LNCaP clone FGC (cell line): ENCODE results near the gene PTPRE.

Experiments
- DNase-seq: peaks from one replicate; pipeline ENCODE4 v3.0.0-alpha.2; 2011; ENCODE audit warnings: low read depth
- H3K4me3 ChIP-seq: 2 replicates; pipeline ENCODE4 v1.5.1; 2011; ENCODE audit warnings: mild to moderate bottlenecking, low read depth, low read length, control low read depth
- TF ChIP-seq, protein P1 (sequence below): IDR thresholded peaks from 2 replicates; pipeline ENCODE4 v1.5.1; 2012; ENCODE audit warnings: mild to moderate bottlenecking; ENCODE audit not compliant: control insufficient read depth, insufficient read depth; ENCODE audit errors: extremely low read depth

The PTPRE gene

DNA sequence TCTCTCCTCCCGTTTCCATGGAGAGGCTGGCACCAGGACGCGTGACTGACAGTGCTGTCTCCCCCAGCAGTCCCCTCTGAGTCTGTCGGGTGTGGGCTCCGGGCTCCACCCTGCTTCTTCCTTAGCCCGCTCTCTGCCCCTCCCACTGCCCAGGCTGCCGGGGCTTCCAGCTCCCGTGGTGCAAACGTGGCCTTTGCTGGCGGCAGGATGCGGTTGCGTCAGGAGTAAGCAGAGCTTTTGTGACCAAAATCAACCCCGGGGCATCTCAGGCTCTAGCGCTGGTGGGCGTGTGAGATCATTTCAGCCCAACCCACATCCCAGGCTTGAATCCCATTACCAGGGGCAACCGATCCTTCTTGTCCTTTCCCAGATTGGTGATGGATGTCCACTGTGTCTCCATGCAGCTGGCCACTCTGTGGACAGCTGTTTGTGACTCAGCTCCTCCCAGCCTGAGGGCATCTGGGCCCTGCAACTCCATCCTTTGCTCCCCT, 28.2 kb downstream of the PTPRE start:
- H3K4me3 ChIP-seq, result no peak overlapping the region
- DNase-seq, result no peak
- TF ChIP-seq, protein P1, sequence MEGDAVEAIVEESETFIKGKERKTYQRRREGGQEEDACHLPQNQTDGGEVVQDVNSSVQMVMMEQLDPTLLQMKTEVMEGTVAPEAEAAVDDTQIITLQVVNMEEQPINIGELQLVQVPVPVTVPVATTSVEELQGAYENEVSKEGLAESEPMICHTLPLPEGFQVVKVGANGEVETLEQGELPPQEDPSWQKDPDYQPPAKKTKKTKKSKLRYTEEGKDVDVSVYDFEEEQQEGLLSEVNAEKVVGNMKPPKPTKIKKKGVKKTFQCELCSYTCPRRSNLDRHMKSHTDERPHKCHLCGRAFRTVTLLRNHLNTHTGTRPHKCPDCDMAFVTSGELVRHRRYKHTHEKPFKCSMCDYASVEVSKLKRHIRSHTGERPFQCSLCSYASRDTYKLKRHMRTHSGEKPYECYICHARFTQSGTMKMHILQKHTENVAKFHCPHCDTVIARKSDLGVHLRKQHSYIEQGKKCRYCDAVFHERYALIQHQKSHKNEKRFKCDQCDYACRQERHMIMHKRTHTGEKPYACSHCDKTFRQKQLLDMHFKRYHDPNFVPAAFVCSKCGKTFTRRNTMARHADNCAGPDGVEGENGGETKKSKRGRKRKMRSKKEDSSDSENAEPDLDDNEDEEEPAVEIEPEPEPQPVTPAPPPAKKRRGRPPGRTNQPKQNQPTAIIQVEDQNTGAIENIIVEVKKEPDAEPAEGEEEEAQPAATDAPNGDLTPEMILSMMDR, result no peak

DNA sequence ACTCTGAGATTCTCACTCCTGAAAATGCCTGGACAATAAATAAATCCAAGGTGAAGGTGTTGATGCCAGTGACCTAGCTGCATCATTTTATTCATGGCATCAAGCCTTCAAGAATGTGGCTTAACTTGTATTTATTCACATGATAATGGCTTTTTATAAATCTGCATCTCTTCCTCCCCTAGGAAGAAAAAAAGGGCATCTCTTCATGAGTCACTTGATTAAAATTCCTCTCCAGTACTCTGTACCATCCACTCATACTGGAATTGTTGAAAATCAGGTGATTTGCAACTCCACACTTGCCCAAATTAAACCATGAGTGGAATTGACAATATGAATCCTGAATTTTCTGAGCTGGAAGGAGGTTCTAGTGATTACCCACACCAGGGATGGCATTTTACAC, 30.2 kb downstream of the PTPRE start:
- no peak for DNase-seq
- H3K4me3 ChIP-seq, result no peak overlapping the region
- TF ChIP-seq, protein P1, result no peak

DNA sequence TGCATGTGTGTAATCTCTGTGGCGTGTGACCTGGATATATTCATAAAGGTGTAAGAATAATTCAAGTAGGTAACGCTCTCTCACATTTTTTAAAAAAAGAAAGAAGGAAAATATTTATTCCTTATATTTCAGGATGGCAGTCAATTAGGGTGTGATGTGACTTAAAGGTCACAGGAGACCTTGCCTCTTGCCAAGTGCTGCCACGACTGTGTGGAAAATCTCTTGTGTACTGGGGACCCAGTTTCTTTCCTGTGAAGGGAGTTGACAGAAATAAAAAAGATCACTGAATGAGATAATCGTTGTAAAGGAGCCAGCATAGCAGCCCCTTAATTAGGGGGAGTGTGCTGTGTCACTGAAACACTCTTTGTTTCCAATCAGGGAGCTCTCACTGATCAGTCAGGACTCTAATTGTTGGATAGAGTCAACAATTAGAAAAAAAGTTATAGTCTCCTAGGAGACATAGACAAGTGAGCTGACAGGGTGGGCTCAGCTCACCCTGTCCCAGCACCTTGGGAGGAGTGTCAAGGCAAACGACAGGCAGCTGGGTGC, 31.1 kb downstream of the PTPRE start:
- DNase-seq, result no peak
- TF ChIP-seq, protein P1, result no peak
- H3K4me3 ChIP-seq, result no peak overlapping the region

DNA sequence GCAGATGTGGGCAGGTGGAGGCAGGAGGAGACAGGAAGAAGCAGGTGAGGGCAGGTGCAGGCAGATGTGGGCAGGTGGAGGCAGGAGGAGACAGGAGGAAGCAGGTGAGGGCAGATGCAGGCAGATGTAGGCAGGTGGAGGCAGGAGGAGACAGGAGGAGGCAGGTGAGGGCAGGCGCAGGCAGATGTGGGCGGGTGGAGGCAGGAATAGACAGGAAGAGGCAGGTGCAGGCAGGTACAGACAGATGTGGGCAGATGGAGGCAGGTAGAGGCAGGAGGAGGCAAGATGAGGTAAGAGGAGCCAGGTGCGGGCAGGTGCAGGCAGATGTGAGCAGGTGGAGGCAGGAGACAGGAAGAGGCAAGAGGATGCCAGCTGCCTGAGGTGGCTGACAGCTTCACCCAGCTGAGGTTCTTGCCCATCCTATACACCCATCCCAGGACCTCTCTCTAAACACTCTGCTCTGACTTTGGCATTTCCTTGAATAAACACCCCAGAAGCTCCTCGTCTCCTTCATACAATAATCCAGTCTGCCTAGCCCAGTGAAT, 33.0 kb downstream of the PTPRE start:
- DNase-seq, result no peak
- H3K4me3 ChIP-seq, result no peak overlapping the region
- TF ChIP-seq, protein P1, result no peak

DNA sequence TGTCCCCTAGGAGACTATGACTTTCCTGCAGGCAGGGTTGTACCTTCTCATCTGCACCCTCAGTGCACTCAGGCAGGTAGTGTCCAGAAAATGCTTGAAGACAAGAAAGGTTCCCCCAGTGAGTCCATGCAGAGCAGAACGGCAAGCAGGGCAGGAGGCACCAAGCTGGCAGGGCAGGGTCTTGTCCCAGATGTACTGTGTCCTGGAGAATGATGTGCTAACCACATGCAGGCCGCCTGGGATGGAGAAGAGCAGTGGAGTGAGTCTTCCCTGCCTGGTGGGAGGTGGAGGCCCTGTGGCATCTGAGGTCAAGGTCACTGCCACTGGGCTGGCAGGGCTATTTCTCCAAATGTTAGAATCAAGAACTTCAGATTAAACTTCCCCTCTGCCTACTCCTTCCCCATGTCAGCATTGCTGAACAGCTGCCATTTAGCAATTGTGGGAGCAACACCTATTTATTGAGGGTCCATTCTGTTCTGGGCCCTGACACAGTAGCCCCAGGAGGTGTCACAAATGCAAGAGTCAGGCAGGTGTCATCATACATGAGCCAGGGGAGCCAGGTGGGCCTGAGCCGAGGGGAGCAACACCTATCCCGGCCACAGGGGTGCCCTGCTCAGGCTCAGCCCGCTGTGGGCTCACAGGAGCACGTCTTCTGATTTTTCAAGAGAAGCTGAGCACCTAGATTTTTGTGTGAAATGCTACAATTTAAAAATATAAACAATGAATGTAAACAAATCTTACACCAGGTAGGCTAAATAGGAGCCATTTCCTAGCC, 34.1 kb downstream of the PTPRE start:
- no peak overlapping the region for H3K4me3 ChIP-seq
- TF ChIP-seq, protein P1, result no peak
- no peak for DNase-seq

DNA sequence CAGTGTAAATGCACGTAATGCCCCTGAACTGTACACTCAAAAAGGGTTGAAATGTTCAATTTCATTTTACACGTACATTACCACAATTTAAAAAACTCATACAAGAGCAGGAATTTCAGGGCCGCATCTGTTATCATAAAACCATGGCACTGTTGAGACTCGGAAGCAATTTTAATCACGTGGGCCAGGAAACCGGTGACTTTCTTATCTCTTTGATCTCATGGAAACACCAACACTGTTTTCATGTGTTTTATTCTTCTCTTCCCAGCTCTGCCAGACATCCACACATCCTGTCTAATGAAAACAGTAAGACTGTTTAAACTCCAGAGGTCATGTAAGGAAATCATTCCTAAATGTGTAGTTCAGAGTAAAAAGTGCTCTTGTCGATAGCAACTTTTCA, 35.9 kb downstream of the PTPRE start:
- H3K4me3 ChIP-seq, result no peak overlapping the region
- no peak for DNase-seq
- TF ChIP-seq, protein P1, result no peak

DNA sequence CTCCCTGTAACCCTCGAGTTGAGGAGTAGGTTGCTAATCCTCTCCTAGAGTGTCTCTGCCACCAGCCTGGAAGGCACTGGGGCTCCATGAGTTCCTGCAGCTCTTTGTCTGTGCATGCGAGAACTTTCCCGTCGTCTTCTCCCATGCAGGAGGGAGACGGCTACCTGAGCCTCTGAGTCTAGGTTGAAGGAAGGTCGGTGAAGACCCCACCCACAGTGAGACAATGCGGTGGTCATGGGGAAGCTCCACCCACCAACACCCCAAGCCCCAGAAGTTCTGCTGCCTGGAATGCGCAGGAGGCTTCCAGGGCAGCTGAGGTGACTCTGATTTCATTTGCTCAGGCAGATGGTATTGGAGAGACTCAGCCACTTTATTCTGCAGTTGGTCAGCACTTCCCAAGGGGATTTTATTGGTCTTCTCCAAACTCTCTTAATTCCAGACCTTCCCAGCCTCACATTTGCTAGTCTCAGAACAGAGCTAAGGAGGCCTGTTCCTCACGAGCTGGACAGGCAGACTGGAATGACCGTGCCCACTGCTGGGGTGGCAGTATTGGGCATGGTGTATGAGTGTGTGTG, 36.5 kb downstream of the PTPRE start:
- H3K4me3 ChIP-seq, result no peak overlapping the region
- TF ChIP-seq, protein P1, result no peak
- no peak for DNase-seq
